Stimulated activated CD4-positive, alpha-beta T cell treated with anti-CD3 and anti-CD28 coated beads, Interleukin-2, amount 100 ng/mL, for 48 hours (primary cell): Measurements from ENCODE around the gene HS3ST6.
A peak's percentile ranks its signal among the peaks of the same experiment; 100 is the strongest.
"Not testable (repeated sequence)": the region's sequence is repeated elsewhere in the genome, so short reads cannot be mapped to it uniquely, and the experiment has no call there.

Experiments
- DNase-seq, 2 donors: peaks; one replicate each; pipeline ENCODE4 v3.0.0-alpha.2; 2020

The HS3ST6 gene

DNA sequence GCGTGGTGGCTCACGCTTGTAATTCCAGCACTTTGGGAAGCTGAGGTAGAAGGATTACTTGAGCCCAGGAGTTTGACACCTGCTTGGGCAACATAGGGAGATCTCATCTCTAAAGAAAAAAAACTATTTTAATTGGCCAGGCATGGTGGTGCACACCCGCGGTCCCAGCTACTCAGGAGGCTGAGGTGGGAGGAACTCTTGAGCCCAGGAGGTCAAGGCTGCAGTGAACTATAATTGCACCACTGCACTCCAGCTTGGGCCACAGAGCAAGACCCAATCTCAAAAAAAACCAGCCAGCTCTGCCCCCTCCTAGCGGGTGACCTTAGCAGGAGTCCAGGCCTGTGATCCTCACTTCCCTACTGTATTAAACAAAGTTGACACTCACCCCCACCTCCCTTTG is 5.9 kb upstream of the HS3ST6 start:
- DNase-seq = no peak

- DNase-seq = peak in 1 of 2 donors; percentile 12
Observed at GRCh38 chr16:1923299-1924034, 5.3 kb upstream of the HS3ST6 start.

- DNase-seq = no peak
Observed at GRCh38 chr16:1922357-1922756, 4.1 kb upstream of the HS3ST6 start.

GRCh38 chr16:1920727-1921171 is 2.5 kb upstream of the HS3ST6 start:
- DNase-seq = peak in 1 of 2 donors; percentile 24

DNA sequence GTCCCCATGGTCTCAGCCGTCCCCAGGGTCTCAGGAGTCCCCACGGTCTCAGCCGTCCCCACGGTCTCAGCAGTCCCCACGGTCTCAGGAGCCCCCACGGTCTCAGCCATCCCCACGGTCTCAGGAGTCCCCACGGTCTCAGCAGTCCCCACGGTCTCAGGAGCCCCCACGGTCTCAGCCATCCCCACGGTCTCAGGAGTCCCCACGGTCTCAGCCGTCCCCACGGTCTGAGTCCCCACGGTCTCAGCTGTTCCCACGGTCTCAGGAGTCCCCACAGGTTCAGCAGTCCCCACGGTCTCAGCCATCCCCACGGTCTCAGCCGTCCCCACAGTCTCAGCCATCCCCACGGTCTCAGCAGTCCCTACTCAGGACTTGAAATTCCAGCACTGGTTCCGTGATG is 1.9 kb upstream of the HS3ST6 start:
- not testable (repeated sequence) for DNase-seq

- DNase-seq = no peak
Observed at GRCh38 chr16:1919327-1919998, 1.2 kb upstream of the HS3ST6 start.

DNA sequence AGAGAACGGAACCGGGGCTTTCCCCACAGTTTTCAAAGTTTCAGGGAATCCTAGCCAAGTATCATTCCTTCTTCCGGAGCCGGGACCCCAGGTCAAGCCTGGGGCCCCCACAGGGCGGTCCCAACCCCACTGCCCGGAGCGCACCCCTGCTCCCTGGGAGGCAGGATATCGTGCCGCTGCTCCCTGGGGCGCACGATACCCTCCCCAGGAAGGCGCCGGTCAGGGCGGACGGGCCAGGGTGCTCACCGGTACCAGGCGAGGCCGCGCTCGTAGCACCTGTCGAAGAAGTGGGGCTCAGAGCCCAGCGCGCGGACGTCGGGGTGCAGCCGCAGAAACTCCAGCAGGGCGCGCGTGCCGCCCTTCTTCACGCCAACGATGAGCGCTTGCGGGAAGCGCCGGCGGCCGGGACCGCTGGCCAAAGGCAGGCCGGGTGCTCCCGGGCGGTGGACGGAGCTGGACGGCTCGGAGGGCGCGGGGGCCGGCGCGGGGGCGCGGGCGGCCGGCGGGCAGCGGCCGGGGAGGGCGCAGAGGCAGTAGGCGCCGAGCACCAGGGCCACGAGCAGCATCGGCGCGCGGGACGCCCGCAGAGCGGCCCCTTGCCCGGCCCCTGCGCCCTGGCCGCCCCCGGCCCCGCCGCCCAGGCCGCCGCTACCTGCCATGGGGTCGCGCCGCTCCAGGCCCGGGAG is 407 bp downstream of the HS3ST6 start:
- no peak for DNase-seq

DNA sequence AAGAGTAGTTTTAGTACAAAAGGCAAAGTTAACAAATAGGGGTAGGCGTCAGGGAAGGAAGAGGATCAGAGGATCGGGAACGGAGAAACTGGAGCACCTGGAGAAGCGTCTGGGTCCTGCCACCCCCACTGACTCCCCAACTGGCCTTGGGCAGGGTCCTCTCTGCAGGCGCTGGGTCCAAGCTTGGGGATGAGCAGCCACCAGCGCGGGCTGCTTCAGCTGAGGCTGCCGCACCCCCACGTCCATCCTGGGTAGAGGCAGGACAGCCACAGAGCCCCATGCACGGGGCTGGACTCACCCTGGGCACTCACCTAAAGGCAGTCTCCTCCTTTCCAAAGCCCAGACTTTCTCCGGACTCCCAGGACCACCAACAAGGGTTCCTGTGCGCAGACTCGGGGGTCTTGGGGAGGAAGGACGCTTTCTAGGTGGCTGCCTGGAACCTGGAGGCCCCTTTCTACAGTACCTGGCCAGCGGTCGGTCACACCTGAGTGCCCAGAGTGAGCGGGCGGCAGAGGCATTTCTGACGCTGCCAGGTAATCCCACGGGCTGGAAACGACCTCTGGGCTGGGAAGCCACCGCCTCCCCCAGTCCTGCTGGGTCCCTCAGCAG is 1.1 kb downstream of the HS3ST6 start:
- DNase-seq = no peak

GRCh38 chr16:1916640-1916990 is 1.6 kb downstream of the HS3ST6 start:
- no peak for DNase-seq

GRCh38 chr16:1915732-1916639 is 2.2 kb downstream of the HS3ST6 start:
- no peak for DNase-seq

DNA sequence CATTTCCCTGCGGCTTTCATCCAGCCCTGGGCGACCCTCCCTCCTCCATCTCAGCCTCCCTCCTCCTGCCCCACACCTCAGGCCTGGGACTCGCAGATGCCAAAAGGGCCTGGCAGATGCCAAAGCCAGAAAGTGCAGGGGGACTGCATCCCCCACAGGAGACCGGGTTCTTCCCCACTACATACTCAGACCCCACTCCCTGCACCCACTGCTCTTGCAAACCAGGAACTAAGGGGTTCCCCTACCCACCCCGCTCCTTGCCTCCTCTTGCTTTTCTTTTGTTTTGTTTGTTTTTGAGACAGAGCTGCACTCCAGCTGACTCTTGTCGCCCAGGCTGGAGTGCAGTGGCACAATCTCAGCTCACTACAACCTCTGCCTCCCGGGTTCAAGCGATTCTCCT is 3.2 kb downstream of the HS3ST6 start:
- no peak for DNase-seq

DNA sequence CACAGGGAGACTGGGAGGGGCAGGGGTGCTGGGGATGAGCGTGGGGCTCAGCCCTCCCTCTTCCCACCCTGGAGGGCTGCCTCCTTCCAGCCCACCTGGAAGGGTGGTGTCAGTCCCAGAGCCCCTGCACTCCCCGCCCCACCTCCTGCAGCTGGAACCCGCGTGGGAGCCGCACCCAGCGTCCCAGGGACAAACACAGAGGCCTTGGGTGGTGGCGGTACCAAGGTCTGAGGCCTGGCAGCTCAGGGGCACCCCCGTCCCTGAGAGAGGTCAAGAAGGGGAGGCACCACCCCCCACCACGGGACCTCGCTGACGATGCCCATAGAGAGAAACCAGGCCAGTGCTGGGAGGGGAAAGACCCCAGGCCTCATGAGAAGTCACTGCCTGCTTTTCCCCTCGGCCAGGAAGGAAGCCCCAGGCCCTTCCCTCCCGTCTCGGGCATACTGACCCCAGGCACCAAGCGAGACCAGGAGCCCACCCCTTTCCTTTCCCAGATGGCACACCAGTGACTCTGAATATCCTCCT is 4.1 kb downstream of the HS3ST6 start:
- no peak for DNase-seq

- DNase-seq = no peak
Observed at GRCh38 chr16:1913327-1914083, 4.7 kb downstream of the HS3ST6 start.

DNA sequence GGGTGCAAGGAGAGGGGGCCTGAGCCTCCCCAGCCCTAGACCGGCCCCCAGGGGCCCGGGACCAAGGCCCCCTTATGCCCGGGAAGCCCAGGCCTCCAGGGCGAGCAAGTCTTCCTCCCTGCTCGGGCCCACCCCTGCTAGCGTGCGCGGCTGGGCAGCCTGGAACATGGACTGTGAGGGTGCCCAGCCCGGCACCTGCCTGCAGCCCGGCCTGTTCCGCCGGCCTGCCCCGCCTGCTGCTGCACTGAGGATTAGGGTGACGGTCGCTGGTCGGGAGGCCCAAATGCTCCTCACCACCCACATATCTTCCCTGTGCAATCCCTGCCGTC is 6.0 kb downstream of the HS3ST6 start:
- no peak for DNase-seq

DNA sequence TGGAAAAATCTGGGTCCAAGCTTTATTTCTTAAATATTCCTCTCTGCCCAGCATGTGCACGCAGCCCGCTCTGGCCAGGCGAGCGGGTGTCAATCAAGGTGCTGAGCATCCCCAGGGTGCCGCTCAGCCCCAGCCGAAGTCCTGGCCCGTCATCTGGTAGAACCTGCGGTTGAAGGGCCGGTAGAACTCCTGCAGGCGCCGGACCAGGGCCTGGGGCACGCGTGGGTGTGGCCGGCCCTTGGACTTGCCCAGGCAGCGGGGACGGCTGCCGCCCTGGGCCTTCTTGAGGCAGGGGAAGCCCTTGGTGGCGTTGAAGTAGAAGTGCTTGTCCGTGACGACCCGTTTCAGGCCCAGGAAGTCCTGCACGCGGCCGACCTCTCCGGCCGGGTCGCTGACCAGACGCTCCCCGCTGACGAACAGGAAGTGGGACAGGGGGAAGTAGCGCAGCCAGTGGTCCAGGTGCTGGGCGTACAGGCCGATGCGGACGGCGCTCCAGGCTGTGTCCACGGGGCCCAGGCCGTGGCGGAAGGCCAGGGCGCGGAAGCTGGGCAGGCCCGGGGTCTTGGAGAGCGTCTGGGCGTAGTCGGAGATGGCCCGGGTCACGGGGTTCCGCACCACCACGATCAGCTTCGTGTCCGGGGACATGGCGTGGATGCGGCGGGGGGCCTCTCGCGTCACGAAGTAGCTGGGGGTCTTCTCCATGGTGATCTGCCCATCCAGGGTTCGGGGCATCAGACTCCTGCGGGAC is 6.6 kb downstream of the HS3ST6 start:
- no peak for DNase-seq

GRCh38 chr16:1909561-1910231 is 8.5 kb downstream of the HS3ST6 start:
- DNase-seq = no peak

GRCh38 chr16:1908983-1909382 is 9.2 kb downstream of the HS3ST6 start:
- no peak for DNase-seq

DNA sequence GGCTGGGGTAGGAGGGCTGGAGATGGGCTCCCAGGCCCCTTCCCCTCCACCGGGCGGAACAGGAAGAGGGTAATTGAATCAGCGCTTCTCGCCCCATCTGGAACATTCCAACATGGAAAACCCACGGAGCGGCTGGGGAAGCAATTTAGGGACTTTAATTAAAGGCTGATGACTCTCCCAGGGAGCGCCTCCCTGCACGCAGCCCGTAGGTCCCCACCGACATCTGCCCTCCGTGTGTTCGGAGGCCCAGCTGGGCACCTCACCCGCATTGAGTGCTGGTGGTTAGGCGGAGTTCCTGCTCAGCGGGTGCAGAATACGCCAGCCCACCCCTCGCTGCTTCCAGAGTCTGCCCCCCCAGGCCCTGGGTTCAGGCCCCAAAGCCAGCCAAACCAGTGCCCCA is 10.0 kb downstream of the HS3ST6 start:
- no peak for DNase-seq

DNA sequence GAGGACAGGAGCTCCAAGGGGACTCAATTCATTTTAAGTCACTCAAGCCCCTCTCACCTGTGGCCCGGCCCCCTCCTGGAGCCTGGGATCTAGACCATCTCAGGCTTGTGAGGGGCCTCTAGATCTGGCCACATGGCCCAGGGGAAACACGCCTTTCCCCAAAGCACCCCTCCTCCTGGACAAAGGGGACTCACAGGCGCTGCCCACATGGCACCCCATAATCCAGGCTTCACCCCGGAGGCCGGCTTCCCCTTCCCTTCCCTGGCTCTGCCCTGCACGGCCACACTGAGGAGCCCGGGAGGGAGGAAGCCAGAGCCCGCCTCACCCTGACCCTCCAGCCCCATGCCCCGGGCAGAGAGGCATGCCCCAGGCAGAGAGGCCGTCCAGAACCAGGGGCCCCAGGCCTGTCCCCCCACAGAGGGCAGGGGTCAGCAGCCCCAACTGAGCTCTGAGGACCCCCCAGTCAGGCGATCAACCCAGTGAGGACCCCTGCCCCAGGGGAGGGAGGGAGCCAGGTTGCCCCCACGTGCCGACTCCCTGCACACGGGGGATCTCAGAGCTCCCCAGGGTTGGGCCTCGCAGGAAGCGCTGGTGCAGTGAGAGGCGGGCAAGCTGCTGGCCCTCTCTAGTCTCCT is 10.9 kb downstream of the HS3ST6 start:
- no peak for DNase-seq

DNA sequence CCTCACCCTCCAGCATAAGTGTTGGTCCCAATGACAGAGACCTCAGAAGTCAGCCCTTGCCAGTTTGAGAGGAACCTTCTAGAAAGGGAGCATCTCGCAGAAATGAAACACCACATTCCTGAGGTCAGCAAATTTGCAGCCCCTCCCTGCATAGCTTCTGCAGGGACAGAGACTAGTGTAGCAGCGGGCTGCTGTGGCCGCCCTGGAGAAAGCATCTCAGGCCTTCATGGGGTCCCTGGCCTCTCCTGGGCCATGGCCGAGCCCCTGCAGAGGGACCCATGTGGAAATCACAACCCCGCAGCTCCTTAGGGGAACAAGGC is 11.4 kb downstream of the HS3ST6 start:
- no peak for DNase-seq
